HEK293 (cell line): Measurements from ENCODE around the gene DCST2.

ENCODE experiments used
- GLI2 ChIP-seq: fragments of 450-650 bp; formaldehyde crosslinking; IDR thresholded peaks from 2 replicates; pipeline ENCODE4; 2017; ENCODE audit warnings: missing biosample characterization, missing genetic modification characterization, low read depth, borderline replicate concordance
- GLIS1 ChIP-seq: fragments of 450-650 bp; formaldehyde crosslinking; IDR thresholded peaks from 2 replicates; pipeline ENCODE4 v1.5.1; 2016; ENCODE audit warnings: missing biosample characterization, missing genetic modification characterization
- KLF16 ChIP-seq: fragments of 450-650 bp; formaldehyde crosslinking; IDR thresholded peaks from 2 replicates; pipeline ENCODE4 v1.5.1; 2017; ENCODE audit warnings: missing biosample characterization, missing genetic modification characterization
- REPIN1 ChIP-seq: fragments of 450-650 bp; formaldehyde crosslinking; IDR thresholded peaks from 2 replicates; pipeline ENCODE4 v1.5.1; 2017; ENCODE audit warnings: missing biosample characterization, missing genetic modification characterization, low read depth
- SCRT2 ChIP-seq: fragments of 450-650 bp; formaldehyde crosslinking; IDR thresholded peaks from 2 replicates; pipeline ENCODE4 v1.5.1; 2016; ENCODE audit warnings: missing biosample characterization, missing genetic modification characterization
- SP3 ChIP-seq: fragments of 450-650 bp; formaldehyde crosslinking; IDR thresholded peaks from 2 replicates; pipeline ENCODE4 v1.5.1; 2016; ENCODE audit warnings: missing biosample characterization, missing genetic modification characterization
- SP7 ChIP-seq: fragments of 450-650 bp; formaldehyde crosslinking; IDR thresholded peaks from 2 replicates; pipeline ENCODE4 v1.5.1; 2016; ENCODE audit warnings: missing biosample characterization, missing genetic modification characterization
- TRIM28 ChIP-seq: IDR thresholded peaks from 2 replicates; pipeline ENCODE4 v1.6.1; 2011; ENCODE audit warnings: low read length, control low read depth, borderline replicate concordance
- ZNF2 ChIP-seq: fragments of 450-650 bp; formaldehyde crosslinking; IDR thresholded peaks from 2 replicates; pipeline ENCODE4 v1.5.1; 2016; ENCODE audit warnings: missing biosample characterization, missing genetic modification characterization
- ZNF324 ChIP-seq: fragments of 450-650 bp; formaldehyde crosslinking; IDR thresholded peaks from 2 replicates; pipeline ENCODE4 v1.5.1; 2016; ENCODE audit warnings: missing biosample characterization, missing genetic modification characterization
- ZNF521 ChIP-seq: fragments of 450-650 bp; formaldehyde crosslinking; IDR thresholded peaks from 2 replicates; pipeline ENCODE4 v1.5.1; 2017; ENCODE audit warnings: missing biosample characterization, mild to moderate bottlenecking, missing genetic modification characterization
- ZNF529 ChIP-seq: fragments of 450-650 bp; formaldehyde crosslinking; IDR thresholded peaks from 2 replicates; pipeline ENCODE4 v1.5.1; 2017; ENCODE audit warnings: missing genetic modification characterization, missing biosample characterization; ENCODE audit not compliant: insufficient replicate concordance
- ZNF610 ChIP-seq: fragments of 450-650 bp; formaldehyde crosslinking; IDR thresholded peaks from 2 replicates; pipeline ENCODE4 v1.5.1; 2016; ENCODE audit warnings: missing biosample characterization, missing genetic modification characterization, borderline replicate concordance
- TF ChIP-seq, protein P1 (sequence below): fragments of 450-650 bp; formaldehyde crosslinking; IDR thresholded peaks from 2 replicates; pipeline ENCODE4 v1.5.1; 2017; ENCODE audit warnings: missing biosample characterization, missing genetic modification characterization
- TF ChIP-seq, protein P2 (sequence below): fragments of 450-650 bp; formaldehyde crosslinking; IDR thresholded peaks from 2 replicates; pipeline ENCODE4 v1.5.1; 2016; ENCODE audit warnings: missing biosample characterization, missing genetic modification characterization, borderline replicate concordance
- TF ChIP-seq, protein P3 (sequence below): fragments of 450-650 bp; formaldehyde crosslinking; IDR thresholded peaks from 2 replicates; pipeline ENCODE4 v1.5.1; 2016; ENCODE audit warnings: missing biosample characterization, missing genetic modification characterization
- TF ChIP-seq, protein P4 (sequence below): fragments of 450-650 bp; formaldehyde crosslinking; IDR thresholded peaks from 2 replicates; pipeline ENCODE4 v1.5.1; 2017; ENCODE audit warnings: missing biosample characterization, missing genetic modification characterization
- TF ChIP-seq, protein P5 (sequence below): fragments of 450-650 bp; formaldehyde crosslinking; IDR thresholded peaks from 2 replicates; pipeline ENCODE4 v1.5.1; 2016; ENCODE audit warnings: missing biosample characterization, missing genetic modification characterization
- TF ChIP-seq, protein P6 (sequence below): fragments of 450-650 bp; formaldehyde crosslinking; IDR thresholded peaks from 2 replicates; pipeline ENCODE4 v1.5.1; 2016; ENCODE audit warnings: missing biosample characterization, missing genetic modification characterization, low read depth

Gene DCST2

DNA sequence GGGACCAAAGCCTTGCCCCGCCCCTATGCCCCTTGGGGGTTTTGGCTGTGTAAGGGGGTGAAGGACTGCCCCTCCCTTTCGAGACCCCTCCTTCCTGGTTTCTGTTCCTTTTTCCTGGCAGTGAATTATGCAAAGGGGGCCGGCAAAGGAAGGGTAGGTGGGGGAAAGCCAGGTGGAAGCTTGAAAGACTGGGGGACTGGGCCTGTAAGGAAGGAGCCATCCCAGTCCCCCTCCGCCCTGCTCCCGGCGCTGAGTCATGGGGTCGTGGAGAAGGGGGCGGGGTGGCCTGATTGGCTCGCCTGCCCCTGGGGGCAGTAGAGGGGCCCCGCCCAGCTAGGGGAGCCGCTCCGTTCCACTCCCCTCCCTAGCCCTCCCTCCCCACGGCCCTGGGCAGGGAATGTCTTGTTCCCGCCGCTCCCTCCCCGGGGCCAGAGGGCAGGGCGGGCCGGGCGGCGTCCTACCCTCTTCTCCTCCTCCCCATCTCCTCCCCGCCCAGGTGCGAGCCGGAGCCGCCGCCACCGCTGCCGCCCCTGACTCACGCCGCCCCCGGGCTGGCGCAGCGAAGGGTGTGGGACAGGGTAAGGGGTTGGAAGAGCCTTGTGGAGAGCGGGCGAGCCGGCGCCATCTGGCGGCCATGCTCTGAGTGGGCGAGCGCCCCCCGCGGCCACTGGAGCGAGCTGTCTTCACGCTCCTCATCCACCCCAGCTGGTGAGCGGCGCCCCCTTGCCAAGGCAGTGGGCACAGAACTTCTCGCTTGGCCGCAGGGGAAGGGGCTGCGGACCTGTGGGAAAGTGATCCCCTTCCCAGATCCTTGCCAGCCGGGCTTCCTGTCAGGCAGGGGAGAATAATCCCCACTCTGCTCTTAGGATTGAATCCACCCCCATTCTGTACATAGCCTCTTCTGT, 16.3 kb downstream of the DCST2 start (continued):
- TF ChIP-seq GLI2 (tag by site-specific recombination) = no peak
- peak; percentile 96 for TF ChIP-seq KLF16
- TF ChIP-seq, protein P1, sequence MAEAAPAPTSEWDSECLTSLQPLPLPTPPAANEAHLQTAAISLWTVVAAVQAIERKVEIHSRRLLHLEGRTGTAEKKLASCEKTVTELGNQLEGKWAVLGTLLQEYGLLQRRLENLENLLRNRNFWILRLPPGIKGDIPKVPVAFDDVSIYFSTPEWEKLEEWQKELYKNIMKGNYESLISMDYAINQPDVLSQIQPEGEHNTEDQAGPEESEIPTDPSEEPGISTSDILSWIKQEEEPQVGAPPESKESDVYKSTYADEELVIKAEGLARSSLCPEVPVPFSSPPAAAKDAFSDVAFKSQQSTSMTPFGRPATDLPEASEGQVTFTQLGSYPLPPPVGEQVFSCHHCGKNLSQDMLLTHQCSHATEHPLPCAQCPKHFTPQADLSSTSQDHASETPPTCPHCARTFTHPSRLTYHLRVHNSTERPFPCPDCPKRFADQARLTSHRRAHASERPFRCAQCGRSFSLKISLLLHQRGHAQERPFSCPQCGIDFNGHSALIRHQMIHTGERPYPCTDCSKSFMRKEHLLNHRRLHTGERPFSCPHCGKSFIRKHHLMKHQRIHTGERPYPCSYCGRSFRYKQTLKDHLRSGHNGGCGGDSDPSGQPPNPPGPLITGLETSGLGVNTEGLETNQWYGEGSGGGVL (tag by site-specific recombination) = peak; percentile 100
- no peak; the same call in 1 of the 2 replicates for TF ChIP-seq REPIN1 (tag by site-specific recombination)
- no peak for TF ChIP-seq ZNF529 (tag by site-specific recombination)
- TF ChIP-seq ZNF324 (tag by site-specific recombination) = peak; percentile 90
- peak; percentile 64; the same call in 1 of the 2 replicates for TF ChIP-seq SCRT2 (tag by site-specific recombination)
- TF ChIP-seq TRIM28 = peak; percentile 80; the same call in 1 of the 2 replicates
- TF ChIP-seq, protein P2, sequence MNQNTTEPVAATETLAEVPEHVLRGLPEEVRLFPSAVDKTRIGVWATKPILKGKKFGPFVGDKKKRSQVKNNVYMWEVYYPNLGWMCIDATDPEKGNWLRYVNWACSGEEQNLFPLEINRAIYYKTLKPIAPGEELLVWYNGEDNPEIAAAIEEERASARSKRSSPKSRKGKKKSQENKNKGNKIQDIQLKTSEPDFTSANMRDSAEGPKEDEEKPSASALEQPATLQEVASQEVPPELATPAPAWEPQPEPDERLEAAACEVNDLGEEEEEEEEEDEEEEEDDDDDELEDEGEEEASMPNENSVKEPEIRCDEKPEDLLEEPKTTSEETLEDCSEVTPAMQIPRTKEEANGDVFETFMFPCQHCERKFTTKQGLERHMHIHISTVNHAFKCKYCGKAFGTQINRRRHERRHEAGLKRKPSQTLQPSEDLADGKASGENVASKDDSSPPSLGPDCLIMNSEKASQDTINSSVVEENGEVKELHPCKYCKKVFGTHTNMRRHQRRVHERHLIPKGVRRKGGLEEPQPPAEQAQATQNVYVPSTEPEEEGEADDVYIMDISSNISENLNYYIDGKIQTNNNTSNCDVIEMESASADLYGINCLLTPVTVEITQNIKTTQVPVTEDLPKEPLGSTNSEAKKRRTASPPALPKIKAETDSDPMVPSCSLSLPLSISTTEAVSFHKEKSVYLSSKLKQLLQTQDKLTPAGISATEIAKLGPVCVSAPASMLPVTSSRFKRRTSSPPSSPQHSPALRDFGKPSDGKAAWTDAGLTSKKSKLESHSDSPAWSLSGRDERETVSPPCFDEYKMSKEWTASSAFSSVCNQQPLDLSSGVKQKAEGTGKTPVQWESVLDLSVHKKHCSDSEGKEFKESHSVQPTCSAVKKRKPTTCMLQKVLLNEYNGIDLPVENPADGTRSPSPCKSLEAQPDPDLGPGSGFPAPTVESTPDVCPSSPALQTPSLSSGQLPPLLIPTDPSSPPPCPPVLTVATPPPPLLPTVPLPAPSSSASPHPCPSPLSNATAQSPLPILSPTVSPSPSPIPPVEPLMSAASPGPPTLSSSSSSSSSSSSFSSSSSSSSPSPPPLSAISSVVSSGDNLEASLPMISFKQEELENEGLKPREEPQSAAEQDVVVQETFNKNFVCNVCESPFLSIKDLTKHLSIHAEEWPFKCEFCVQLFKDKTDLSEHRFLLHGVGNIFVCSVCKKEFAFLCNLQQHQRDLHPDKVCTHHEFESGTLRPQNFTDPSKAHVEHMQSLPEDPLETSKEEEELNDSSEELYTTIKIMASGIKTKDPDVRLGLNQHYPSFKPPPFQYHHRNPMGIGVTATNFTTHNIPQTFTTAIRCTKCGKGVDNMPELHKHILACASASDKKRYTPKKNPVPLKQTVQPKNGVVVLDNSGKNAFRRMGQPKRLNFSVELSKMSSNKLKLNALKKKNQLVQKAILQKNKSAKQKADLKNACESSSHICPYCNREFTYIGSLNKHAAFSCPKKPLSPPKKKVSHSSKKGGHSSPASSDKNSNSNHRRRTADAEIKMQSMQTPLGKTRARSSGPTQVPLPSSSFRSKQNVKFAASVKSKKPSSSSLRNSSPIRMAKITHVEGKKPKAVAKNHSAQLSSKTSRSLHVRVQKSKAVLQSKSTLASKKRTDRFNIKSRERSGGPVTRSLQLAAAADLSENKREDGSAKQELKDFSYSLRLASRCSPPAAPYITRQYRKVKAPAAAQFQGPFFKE = peak; percentile 89; the same call in 1 of the 2 replicates
- TF ChIP-seq, protein P3, sequence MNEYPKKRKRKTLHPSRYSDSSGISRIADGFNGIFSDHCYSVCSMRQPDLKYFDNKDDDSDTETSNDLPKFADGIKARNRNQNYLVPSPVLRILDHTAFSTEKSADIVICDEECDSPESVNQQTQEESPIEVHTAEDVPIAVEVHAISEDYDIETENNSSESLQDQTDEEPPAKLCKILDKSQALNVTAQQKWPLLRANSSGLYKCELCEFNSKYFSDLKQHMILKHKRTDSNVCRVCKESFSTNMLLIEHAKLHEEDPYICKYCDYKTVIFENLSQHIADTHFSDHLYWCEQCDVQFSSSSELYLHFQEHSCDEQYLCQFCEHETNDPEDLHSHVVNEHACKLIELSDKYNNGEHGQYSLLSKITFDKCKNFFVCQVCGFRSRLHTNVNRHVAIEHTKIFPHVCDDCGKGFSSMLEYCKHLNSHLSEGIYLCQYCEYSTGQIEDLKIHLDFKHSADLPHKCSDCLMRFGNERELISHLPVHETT = peak; percentile 85
- peak; percentile 98 for TF ChIP-seq ZNF610 (tag by site-specific recombination)
- TF ChIP-seq, protein P4, sequence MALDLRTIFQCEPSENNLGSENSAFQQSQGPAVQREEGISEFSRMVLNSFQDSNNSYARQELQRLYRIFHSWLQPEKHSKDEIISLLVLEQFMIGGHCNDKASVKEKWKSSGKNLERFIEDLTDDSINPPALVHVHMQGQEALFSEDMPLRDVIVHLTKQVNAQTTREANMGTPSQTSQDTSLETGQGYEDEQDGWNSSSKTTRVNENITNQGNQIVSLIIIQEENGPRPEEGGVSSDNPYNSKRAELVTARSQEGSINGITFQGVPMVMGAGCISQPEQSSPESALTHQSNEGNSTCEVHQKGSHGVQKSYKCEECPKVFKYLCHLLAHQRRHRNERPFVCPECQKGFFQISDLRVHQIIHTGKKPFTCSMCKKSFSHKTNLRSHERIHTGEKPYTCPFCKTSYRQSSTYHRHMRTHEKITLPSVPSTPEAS (tag by site-specific recombination) = no peak
- TF ChIP-seq GLIS1 (tag by site-specific recombination) = peak; percentile 93
- TF ChIP-seq, protein P5, sequence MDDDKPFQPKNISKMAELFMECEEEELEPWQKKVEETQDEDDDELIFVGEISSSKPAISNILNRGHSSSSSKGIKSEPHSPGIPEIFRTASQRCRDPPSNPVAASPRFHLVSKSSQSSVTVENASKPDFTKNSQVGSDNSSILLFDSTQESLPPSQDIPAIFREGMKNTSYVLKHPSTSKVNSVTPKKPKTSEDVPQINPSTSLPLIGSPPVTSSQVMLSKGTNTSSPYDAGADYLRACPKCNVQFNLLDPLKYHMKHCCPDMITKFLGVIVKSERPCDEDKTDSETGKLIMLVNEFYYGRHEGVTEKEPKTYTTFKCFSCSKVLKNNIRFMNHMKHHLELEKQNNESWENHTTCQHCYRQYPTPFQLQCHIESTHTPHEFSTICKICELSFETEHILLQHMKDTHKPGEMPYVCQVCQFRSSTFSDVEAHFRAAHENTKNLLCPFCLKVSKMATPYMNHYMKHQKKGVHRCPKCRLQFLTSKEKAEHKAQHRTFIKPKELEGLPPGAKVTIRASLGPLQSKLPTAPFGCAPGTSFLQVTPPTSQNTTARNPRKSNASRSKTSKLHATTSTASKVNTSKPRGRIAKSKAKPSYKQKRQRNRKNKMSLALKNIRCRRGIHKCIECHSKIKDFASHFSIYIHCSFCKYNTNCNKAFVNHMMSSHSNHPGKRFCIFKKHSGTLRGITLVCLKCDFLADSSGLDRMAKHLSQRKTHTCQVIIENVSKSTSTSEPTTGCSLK (tag by site-specific recombination) = no peak
- TF ChIP-seq, protein P6, sequence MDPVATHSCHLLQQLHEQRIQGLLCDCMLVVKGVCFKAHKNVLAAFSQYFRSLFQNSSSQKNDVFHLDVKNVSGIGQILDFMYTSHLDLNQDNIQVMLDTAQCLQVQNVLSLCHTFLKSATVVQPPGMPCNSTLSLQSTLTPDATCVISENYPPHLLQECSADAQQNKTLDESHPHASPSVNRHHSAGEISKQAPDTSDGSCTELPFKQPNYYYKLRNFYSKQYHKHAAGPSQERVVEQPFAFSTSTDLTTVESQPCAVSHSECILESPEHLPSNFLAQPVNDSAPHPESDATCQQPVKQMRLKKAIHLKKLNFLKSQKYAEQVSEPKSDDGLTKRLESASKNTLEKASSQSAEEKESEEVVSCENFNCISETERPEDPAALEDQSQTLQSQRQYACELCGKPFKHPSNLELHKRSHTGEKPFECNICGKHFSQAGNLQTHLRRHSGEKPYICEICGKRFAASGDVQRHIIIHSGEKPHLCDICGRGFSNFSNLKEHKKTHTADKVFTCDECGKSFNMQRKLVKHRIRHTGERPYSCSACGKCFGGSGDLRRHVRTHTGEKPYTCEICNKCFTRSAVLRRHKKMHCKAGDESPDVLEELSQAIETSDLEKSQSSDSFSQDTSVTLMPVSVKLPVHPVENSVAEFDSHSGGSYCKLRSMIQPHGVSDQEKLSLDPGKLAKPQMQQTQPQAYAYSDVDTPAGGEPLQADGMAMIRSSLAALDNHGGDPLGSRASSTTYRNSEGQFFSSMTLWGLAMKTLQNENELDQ (tag by site-specific recombination) = no peak
- TF ChIP-seq ZNF2 = peak; percentile 94
- TF ChIP-seq ZNF521 (tag by site-specific recombination) = no peak
- peak; percentile 97 for TF ChIP-seq SP3 (tag by site-specific recombination)
- TF ChIP-seq SP7 (tag by site-specific recombination) = peak; percentile 96
